OCI-LY3 (cell line): Measurements from ENCODE around the gene M1AP.

Experiments
- EZH2phosphoT487 ChIP-seq: fragments of 200-600 bp; shearing (Covaris generic); IDR thresholded peaks from 2 replicates; pipeline ENCODE4 v1.6.1; 2018; ENCODE audit warnings: antibody characterized with exemption, mixed run types, low read depth
- TF ChIP-seq, protein P1 (sequence below): fragments of 200-600, 300-600 bp; sonication (generic); IDR thresholded peaks from 2 replicates; pipeline ENCODE4 v1.5.1; 2014; ENCODE audit warnings: antibody characterized with exemption, low read length, low read depth

DNA sequence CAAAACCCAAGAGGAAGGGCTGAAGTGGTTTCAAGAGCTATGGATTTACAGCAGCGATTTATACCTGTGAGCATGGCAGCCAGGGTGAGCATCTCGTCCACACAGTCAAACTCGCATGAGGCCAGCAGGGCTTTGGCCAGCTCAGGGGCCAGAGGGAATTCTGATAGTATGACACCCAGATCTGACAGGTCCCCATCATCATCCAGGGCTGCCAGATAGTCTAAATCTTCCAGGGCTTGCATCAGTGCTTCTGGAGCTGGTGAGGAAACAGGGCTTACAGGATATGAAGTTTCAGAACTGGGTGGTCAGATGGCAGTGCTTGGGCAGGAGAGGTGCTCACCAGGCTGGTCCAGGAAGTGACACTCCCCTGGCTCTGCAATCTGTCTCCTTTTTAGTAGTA is 125.6 kb downstream of the M1AP start:
- TF ChIP-seq, protein P1, sequence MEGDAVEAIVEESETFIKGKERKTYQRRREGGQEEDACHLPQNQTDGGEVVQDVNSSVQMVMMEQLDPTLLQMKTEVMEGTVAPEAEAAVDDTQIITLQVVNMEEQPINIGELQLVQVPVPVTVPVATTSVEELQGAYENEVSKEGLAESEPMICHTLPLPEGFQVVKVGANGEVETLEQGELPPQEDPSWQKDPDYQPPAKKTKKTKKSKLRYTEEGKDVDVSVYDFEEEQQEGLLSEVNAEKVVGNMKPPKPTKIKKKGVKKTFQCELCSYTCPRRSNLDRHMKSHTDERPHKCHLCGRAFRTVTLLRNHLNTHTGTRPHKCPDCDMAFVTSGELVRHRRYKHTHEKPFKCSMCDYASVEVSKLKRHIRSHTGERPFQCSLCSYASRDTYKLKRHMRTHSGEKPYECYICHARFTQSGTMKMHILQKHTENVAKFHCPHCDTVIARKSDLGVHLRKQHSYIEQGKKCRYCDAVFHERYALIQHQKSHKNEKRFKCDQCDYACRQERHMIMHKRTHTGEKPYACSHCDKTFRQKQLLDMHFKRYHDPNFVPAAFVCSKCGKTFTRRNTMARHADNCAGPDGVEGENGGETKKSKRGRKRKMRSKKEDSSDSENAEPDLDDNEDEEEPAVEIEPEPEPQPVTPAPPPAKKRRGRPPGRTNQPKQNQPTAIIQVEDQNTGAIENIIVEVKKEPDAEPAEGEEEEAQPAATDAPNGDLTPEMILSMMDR = no peak
- no peak for TF ChIP-seq EZH2phosphoT487
